ENCODE data around the gene COMMD4. TPM values are rescaled to one million over a fixed set of nuclear protein-coding genes. Genes with fewer than 3 reads are reported as not detected.
"Not testable (repeated sequence)": the region's sequence is repeated elsewhere in the genome, so short reads cannot be mapped to it uniquely, and the experiment has no call there.

Gene COMMD4
- total and polyA plus RNA-seq, 2 donors from 2014 or later, result 67.6 to 162 TPM

- no peak for FAIRE-seq
- intact Hi-C loops (cut with DNase I), result no loop called here
- no peak overlapping the region for H3K27ac ChIP-seq (ENCODE audit: low read depth in 2 of 2, low read length in 2 of 2)
- no peak for DNase-seq
- H3K27me3 ChIP-seq (ENCODE audit: control insufficient read depth, insufficient read depth, low read length), result no peaks in the 10 kb centered on the region
- no peaks in the 10 kb centered on the region for H3K4me1 ChIP-seq (ENCODE audit: control insufficient read depth in 2 of 3, insufficient read depth in 2 of 3, low read depth in 1 of 3, low read length in 3 of 3)
- peaks cover 11 to 42% (median 30%) of the 10 kb centered on the region in 3 donors for H3K36me3 ChIP-seq (ENCODE audit: control insufficient read depth in 2 of 3, insufficient read depth in 3 of 3, low read length in 3 of 3)
- no peak for TF ChIP-seq CTCF (IDR thresholded peaks at IDR 0.05; ENCODE audit: borderline replicate concordance, extremely low read depth, insufficient read depth)
- no peak overlapping the region for H3K4me3 ChIP-seq (ENCODE audit: low read length in 3 of 3)
- H3K9me3 ChIP-seq (ENCODE audit: control insufficient read depth in 2 of 3, insufficient read depth in 1 of 3, low read length in 3 of 3), result no peaks in the 10 kb centered on the region
- no peak overlapping the region for H3K9ac ChIP-seq (ENCODE audit: low read length in 3 of 3)
Observed at GRCh38 chr15:75380773-75381172, 44.9 kb downstream of the COMMD4 start.

GRCh38 chr15:75383986-75384385 lies 48.1 kb downstream of the COMMD4 start:
- FAIRE-seq; H3K4me3 ChIP-seq (ENCODE audit: low read length in 3 of 3); intact Hi-C loops (cut with DNase I); H3K4me1 ChIP-seq (ENCODE audit: control insufficient read depth in 2 of 3, insufficient read depth in 2 of 3, low read depth in 1 of 3, low read length in 3 of 3); H3K27me3 ChIP-seq (ENCODE audit: control insufficient read depth, insufficient read depth, low read length); DNase-seq; H3K27ac ChIP-seq (ENCODE audit: low read depth in 2 of 2, low read length in 2 of 2); H3K9me3 ChIP-seq (ENCODE audit: control insufficient read depth in 2 of 3, insufficient read depth in 1 of 3, low read length in 3 of 3); H3K9ac ChIP-seq (ENCODE audit: low read length in 3 of 3): not testable (repeated sequence)
- H3K36me3 ChIP-seq (ENCODE audit: control insufficient read depth in 2 of 3, insufficient read depth in 3 of 3, low read length in 3 of 3), result peaks cover 9 to 51% (median 27%) of the 10 kb centered on the region in 3 donors

Small RNAs within 50 kb of the gene (microRNA-seq; reads per million reads assigned to microRNA genes)
- gene MIR631, result not detected

Other genes with a start within 250 kb of the COMMD4 start
- gene C15orf39, start 134.2 kb upstream of the COMMD4 start, total RNA-seq, result 32.7 TPM
- gene C15orf39, start 134.2 kb upstream of the COMMD4 start, polyA plus RNA-seq (ENCODE audit: insufficient read depth, low read depth, low replicate concordance), result 5.7 TPM
- gene GOLGA6C, start 77.7 kb upstream of the COMMD4 start, total RNA-seq, result not detected
- gene GOLGA6C, start 77.7 kb upstream of the COMMD4 start, polyA plus RNA-seq (ENCODE audit: insufficient read depth, low read depth, low replicate concordance), result not detected
- not detected for gene GOLGA6D, start 53.2 kb upstream of the COMMD4 start, total RNA-seq
- not detected for gene GOLGA6D, start 53.2 kb upstream of the COMMD4 start, polyA plus RNA-seq (ENCODE audit: insufficient read depth, low read depth, low replicate concordance)
- gene NEIL1, start 11.0 kb downstream of the COMMD4 start, total RNA-seq, result 42.9 TPM
- 22.6 TPM for gene NEIL1, start 11.0 kb downstream of the COMMD4 start, polyA plus RNA-seq (ENCODE audit: insufficient read depth, low read depth, low replicate concordance)
- 246 TPM for gene MAN2C1, start 32.5 kb downstream of the COMMD4 start, total RNA-seq
- gene MAN2C1, start 32.5 kb downstream of the COMMD4 start, polyA plus RNA-seq (ENCODE audit: insufficient read depth, low read depth, low replicate concordance), result 126 TPM
- 74.3 TPM for gene SIN3A, start 115.6 kb downstream of the COMMD4 start, total RNA-seq
- gene SIN3A, start 115.6 kb downstream of the COMMD4 start, polyA plus RNA-seq (ENCODE audit: insufficient read depth, low read depth, low replicate concordance), result 9.2 TPM
- 52.5 TPM for gene PTPN9, start 243.3 kb downstream of the COMMD4 start, total RNA-seq
- gene PTPN9, start 243.3 kb downstream of the COMMD4 start, polyA plus RNA-seq (ENCODE audit: insufficient read depth, low read depth, low replicate concordance), result 15.3 TPM